A549 (cell line): ENCODE results near the gene PAPSS2.

Experiments
- MAZ ChIP-seq: fragments of 150-350 bp; IDR thresholded peaks from 2 replicates; pipeline ENCODE4 v1.6.1; 2014; ENCODE audit warnings: antibody characterized with exemption, low read depth, low read length, borderline replicate concordance
- POLR2A ChIP-seq: IDR thresholded peaks from 2 replicates; pipeline ENCODE4 v1.6.1; 2012; ENCODE audit warnings: mild to moderate bottlenecking, low read length
- TF ChIP-seq, protein P1 (sequence below): fragments of 200-600 bp; sonication (generic); IDR thresholded peaks from 2 replicates; pipeline ENCODE4 v1.6.1; 2016; ENCODE audit warnings: antibody characterized with exemption, mild to moderate bottlenecking, moderate library complexity
- TF ChIP-seq, protein P2 (sequence below): fragments of >200 bp; sonication (Bioruptor Twin); formaldehyde crosslinking; IDR thresholded peaks from 3 replicates; pipeline ENCODE4 v1.5.1; 2016

DNA sequence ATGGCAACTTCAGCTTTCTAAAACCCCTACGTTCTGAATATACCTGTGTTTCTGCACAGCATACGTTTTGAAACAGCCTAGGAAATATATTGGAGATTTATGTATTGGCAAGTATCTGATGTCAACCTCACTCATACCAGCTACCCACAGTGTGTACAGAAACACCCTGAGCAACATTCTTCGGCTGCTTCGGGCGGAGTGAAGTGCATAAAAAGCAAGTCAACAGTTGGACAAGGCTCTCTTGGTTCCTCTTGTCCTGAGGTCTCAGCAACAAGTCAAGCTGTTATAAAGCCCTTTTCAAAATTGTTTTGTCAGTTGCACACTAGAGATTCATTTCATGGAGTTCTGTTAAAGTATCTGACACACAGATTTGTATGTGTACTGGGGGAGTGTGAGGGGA, 40.0 kb upstream of the PAPSS2 start:
- no peak for TF ChIP-seq MAZ
- TF ChIP-seq POLR2A = no peak
- TF ChIP-seq, protein P1, sequence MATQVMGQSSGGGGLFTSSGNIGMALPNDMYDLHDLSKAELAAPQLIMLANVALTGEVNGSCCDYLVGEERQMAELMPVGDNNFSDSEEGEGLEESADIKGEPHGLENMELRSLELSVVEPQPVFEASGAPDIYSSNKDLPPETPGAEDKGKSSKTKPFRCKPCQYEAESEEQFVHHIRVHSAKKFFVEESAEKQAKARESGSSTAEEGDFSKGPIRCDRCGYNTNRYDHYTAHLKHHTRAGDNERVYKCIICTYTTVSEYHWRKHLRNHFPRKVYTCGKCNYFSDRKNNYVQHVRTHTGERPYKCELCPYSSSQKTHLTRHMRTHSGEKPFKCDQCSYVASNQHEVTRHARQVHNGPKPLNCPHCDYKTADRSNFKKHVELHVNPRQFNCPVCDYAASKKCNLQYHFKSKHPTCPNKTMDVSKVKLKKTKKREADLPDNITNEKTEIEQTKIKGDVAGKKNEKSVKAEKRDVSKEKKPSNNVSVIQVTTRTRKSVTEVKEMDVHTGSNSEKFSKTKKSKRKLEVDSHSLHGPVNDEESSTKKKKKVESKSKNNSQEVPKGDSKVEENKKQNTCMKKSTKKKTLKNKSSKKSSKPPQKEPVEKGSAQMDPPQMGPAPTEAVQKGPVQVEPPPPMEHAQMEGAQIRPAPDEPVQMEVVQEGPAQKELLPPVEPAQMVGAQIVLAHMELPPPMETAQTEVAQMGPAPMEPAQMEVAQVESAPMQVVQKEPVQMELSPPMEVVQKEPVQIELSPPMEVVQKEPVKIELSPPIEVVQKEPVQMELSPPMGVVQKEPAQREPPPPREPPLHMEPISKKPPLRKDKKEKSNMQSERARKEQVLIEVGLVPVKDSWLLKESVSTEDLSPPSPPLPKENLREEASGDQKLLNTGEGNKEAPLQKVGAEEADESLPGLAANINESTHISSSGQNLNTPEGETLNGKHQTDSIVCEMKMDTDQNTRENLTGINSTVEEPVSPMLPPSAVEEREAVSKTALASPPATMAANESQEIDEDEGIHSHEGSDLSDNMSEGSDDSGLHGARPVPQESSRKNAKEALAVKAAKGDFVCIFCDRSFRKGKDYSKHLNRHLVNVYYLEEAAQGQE = no peak
- TF ChIP-seq, protein P2, sequence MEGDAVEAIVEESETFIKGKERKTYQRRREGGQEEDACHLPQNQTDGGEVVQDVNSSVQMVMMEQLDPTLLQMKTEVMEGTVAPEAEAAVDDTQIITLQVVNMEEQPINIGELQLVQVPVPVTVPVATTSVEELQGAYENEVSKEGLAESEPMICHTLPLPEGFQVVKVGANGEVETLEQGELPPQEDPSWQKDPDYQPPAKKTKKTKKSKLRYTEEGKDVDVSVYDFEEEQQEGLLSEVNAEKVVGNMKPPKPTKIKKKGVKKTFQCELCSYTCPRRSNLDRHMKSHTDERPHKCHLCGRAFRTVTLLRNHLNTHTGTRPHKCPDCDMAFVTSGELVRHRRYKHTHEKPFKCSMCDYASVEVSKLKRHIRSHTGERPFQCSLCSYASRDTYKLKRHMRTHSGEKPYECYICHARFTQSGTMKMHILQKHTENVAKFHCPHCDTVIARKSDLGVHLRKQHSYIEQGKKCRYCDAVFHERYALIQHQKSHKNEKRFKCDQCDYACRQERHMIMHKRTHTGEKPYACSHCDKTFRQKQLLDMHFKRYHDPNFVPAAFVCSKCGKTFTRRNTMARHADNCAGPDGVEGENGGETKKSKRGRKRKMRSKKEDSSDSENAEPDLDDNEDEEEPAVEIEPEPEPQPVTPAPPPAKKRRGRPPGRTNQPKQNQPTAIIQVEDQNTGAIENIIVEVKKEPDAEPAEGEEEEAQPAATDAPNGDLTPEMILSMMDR = no peak
